HepG2 (cell line): ENCODE data around the gene KCNAB2. TPM values are rescaled to one million over a fixed set of nuclear protein-coding genes. Genes with fewer than 3 reads are reported as not detected.
A peak's percentile ranks its signal among the peaks of the same experiment; 100 is the strongest.

Experiments
- ARHGAP35 ChIP-seq: sonication (generic); formaldehyde crosslinking; IDR thresholded peaks from 2 replicates; pipeline ENCODE4 v1.9.0; 2022; ENCODE audit warnings: mild to moderate bottlenecking, inconsistent platforms, moderate library complexity, missing genetic modification reagents, borderline replicate concordance
- IKZF5 ChIP-seq: IDR thresholded peaks from 2 replicates; pipeline ENCODE4 v1.6.1; 2018; ENCODE audit warnings: missing genetic modification reagents, mild to moderate bottlenecking, missing compliant biosample characterization
- KDM6A ChIP-seq: IDR thresholded peaks from 2 replicates; pipeline ENCODE4 v1.6.1; 2016; ENCODE audit warnings: low read depth
- LBX2 ChIP-seq: sonication (generic); formaldehyde crosslinking; IDR thresholded peaks from 2 replicates; pipeline ENCODE4 v1.5.0; 2020; ENCODE audit warnings: missing genetic modification reagents, mild to moderate bottlenecking, borderline replicate concordance
- NKX3-1 ChIP-seq: sonication (generic); formaldehyde crosslinking; IDR thresholded peaks from 2 replicates; pipeline ENCODE4 v1.5.0; 2020; ENCODE audit warnings: missing genetic modification reagents
- SIN3A ChIP-seq: IDR thresholded peaks from 2 replicates; pipeline ENCODE4 v1.6.1; 2011; ENCODE audit warnings: low read depth, mild to moderate bottlenecking, control low read depth, low read length, borderline replicate concordance
- TEAD2 ChIP-seq: sonication (generic); formaldehyde crosslinking; IDR thresholded peaks from 2 replicates; pipeline ENCODE4 v1.9.0; 2021; ENCODE audit warnings: missing genetic modification reagents
- TFDP2 ChIP-seq: sonication (generic); formaldehyde crosslinking; IDR thresholded peaks from 2 replicates; pipeline ENCODE4 v1.4.0; 2020; ENCODE audit warnings: missing genetic modification reagents
- YY1 ChIP-seq: IDR thresholded peaks from 2 replicates; pipeline ENCODE4 v1.6.1; 2011; ENCODE audit warnings: low read length, low read depth, moderate library complexity, mild to moderate bottlenecking; ENCODE audit not compliant: insufficient read depth, insufficient replicate concordance
- ZBTB14 ChIP-seq: sonication (generic); formaldehyde crosslinking; IDR thresholded peaks from 2 replicates; pipeline ENCODE4 v1.4.0; 2020; ENCODE audit warnings: missing genetic modification reagents
- ZBTB46 ChIP-seq: sonication (generic); formaldehyde crosslinking; IDR thresholded peaks from 2 replicates; pipeline ENCODE4 v1.4.0; 2020; ENCODE audit warnings: mild to moderate bottlenecking, missing genetic modification reagents, borderline replicate concordance
- ZNF280D ChIP-seq: sonication (generic); formaldehyde crosslinking; IDR thresholded peaks from 2 replicates; pipeline ENCODE4 v1.5.1; 2020; ENCODE audit warnings: mild to moderate bottlenecking, missing genetic modification reagents
- ZNF350 ChIP-seq: sonication (generic); formaldehyde crosslinking; IDR thresholded peaks from 2 replicates; pipeline ENCODE4 v1.4.0; 2020; ENCODE audit warnings: mild to moderate bottlenecking, low read depth, missing genetic modification reagents, borderline replicate concordance
- ZNF549 ChIP-seq: sonication (generic); formaldehyde crosslinking; IDR thresholded peaks from 2 replicates; pipeline ENCODE4 v1.5.0; 2020; ENCODE audit warnings: missing genetic modification reagents
- ZNF564 ChIP-seq: sonication (generic); formaldehyde crosslinking; IDR thresholded peaks from 2 replicates; pipeline ENCODE4 v1.8.1; 2023; ENCODE audit warnings: mild to moderate bottlenecking, missing genetic modification reagents
- ZNF598 ChIP-seq: sonication (generic); formaldehyde crosslinking; IDR thresholded peaks from 2 replicates; pipeline ENCODE4 v1.5.1; 2020; ENCODE audit warnings: mild to moderate bottlenecking, missing genetic modification reagents, borderline replicate concordance
- ZNF781 ChIP-seq: sonication (generic); formaldehyde crosslinking; IDR thresholded peaks from 2 replicates; pipeline ENCODE4 v1.5.1; 2020; ENCODE audit warnings: borderline replicate concordance, mild to moderate bottlenecking, missing genetic modification reagents; ENCODE audit errors: not compliant biosample characterization
- polyA plus RNA-seq, 8 experiments: library from polyadenylated mRNA; depleted of rRNA in 3 of 8; stranded (reverse) in 7 of 8; unstranded in 1 of 8; fragments of >200 nt; fragmentation: Illumina TruSeq in 4 of 8; extraction: Trizol in 4 of 8; gene quantifications; 2 replicates each; pipeline versions ENCODE4 v1.2.1 to v1.2.3, GENCODE V29; 2011 to 2016; ENCODE audit warnings: low read depth in 4 of 8, missing spikeins in 1 of 8, mixed read lengths in 1 of 8; ENCODE audit not compliant: insufficient read depth in 1 of 8
- total RNA-seq, 5 experiments: library from RNA; depleted of rRNA; stranded (reverse); fragments of >200 nt; fragmentation: Illumina TruSeq; extraction: Trizol; gene quantifications; 2 replicates each; pipeline ENCODE4 v1.2.3, GENCODE V29; 2016; ENCODE audit warnings: low read depth in 1 of 5

KCNAB2 gene
- total and polyA plus RNA-seq, 2 of the 13 experiments (the other 11 are each of a cell fraction or from before 2014, with no cell fraction given): 6.2 to 8.8 TPM

GRCh38 chr1:6045561-6045960 is at the start of gene KCNAB2 (continued):
- TF ChIP-seq ZBTB46 (CRISPR knock-in tag): no peak
- TF ChIP-seq ZNF549 (CRISPR knock-in tag): no peak
- TF ChIP-seq SIN3A: no peak
- no peak for TF ChIP-seq ZNF781
- TF ChIP-seq IKZF5: no peak
- TF ChIP-seq ZNF280D (CRISPR knock-in tag): no peak
- TF ChIP-seq ZNF598 (CRISPR knock-in tag): no peak
- no peak for TF ChIP-seq ZBTB14 (CRISPR knock-in tag)
- TF ChIP-seq ZNF564 (CRISPR knock-in tag): no peak
- no peak for TF ChIP-seq ARHGAP35 (CRISPR knock-in tag)
- no peak for TF ChIP-seq ZNF350 (CRISPR knock-in tag)
- TF ChIP-seq TFDP2 (CRISPR knock-in tag): no peak
- 0 out of 2 replicates have a peak, but pooled peaks have one; percentile 32 for TF ChIP-seq KDM6A (CRISPR knock-in tag)
- TF ChIP-seq LBX2 (CRISPR knock-in tag): no peak
- no peak for TF ChIP-seq TEAD2 (CRISPR knock-in tag)
- TF ChIP-seq NKX3-1 (CRISPR knock-in tag): no peak
- TF ChIP-seq YY1: no peak
